Gastrocnemius medialis (tissue), 4 donors: Measurements from ENCODE around the gene BIN2. TPM values are rescaled to one million over a fixed set of nuclear protein-coding genes. Genes with fewer than 3 reads are reported as not detected.
"Not testable (repeated sequence)": the region's sequence is repeated elsewhere in the genome, so short reads cannot be mapped to it uniquely, and the experiment has no call there.

Source experiments
- ATAC-seq, 2 donors: fragments of 150-250 bp; one replicate each; pipeline ENCODE4 v1.9.1; 2016
- DNase-seq, 2 donors: peaks; one replicate each; pipeline ENCODE4 v3.0.0-alpha.2; 2019
- H3K27ac ChIP-seq, 4 donors: fragments of 200-600 bp; sonication (generic); 1 replicate in 1 of 4; 2 replicates in 3 of 4; pipeline ENCODE4 v1.5.1; 2016 to 2018; ENCODE audit warnings: mild to moderate bottlenecking in 2 of 4, moderate library complexity in 1 of 4
- H3K27me3 ChIP-seq, 3 donors: fragments of 200-600 bp; sonication (generic) in 2 of 3; 1 replicate in 1 of 3; 2 replicates in 2 of 3; pipeline versions ENCODE4 v1.5.1 to v1.6.0; 2016 to 2019; ENCODE audit warnings: mild to moderate bottlenecking in 1 of 3, moderate library complexity in 1 of 3
- H3K36me3 ChIP-seq, 2 donors: fragments of 200-600 bp; sonication (generic) in 1 of 2; one replicate each; pipeline ENCODE4 v1.5.1; 2017 to 2018
- H3K4me1 ChIP-seq, 2 donors: fragments of 200-600 bp; sonication (generic) in 1 of 2; one replicate each; pipeline ENCODE4 v1.5.1; 2016 to 2017; ENCODE audit warnings: mild to moderate bottlenecking in 2 of 2
- H3K4me3 ChIP-seq, 4 donors: fragments of 200-600 bp; sonication (generic) in 3 of 4; 1 replicate in 1 of 4; 2 replicates in 3 of 4; pipeline ENCODE4 v1.5.1; 2016 to 2019; ENCODE audit warnings: mild to moderate bottlenecking in 2 of 4
- H3K9me3 ChIP-seq, 3 donors: fragments of 200-600 bp; sonication (generic) in 2 of 3; 1 replicate in 1 of 3; 2 replicates in 2 of 3; pipeline ENCODE4 v1.5.1; 2016 to 2019
- CTCF ChIP-seq, 5 experiments: fragments of 450-650 bp in 3 of 5; fragments of 200-600 bp in 2 of 5; sonication (generic) in 2 of 5; IDR thresholded peaks in 4 of 5; conservative IDR thresholded peaks in 1 of 5; 1 replicate in 4 of 5; 2 replicates in 1 of 5; pipeline ENCODE4 v1.5.1; 2016 to 2019; ENCODE audit warnings: antibody characterized with exemption in 5 of 5, mild to moderate bottlenecking in 3 of 5, moderate library complexity in 3 of 5
- POLR2A ChIP-seq, 2 donors: fragments of 450-650 bp; IDR thresholded peaks; one replicate each; pipeline ENCODE4 v1.6.1; 2017; ENCODE audit warnings: antibody characterized with exemption in 2 of 2, mild to moderate bottlenecking in 2 of 2, moderate library complexity in 2 of 2
- in situ Hi-C, 4 donors: fragments of 200-750 bp; cut with MboI; loops; one replicate each; pipeline versions ENCODE4 v1.15.0 to v1.8.0; 2017; ENCODE audit warnings: low sequenced_read_pairs in 4 of 4
- intact Hi-C: fragments of 100-400 bp; cut with DNase I; formaldehyde crosslinking; loops from one replicate; pipeline ENCODE4 v1.15.1; 2023; ENCODE audit warnings: low total_unique reads
- total RNA-seq, 4 donors: library from RNA; depleted of rRNA; stranded (reverse); fragments of >200 nt; gene quantifications; one replicate each; pipeline versions ENCODE4 v1.1.0 to v1.2.3, GENCODE V29; 2016

Gene BIN2
- total RNA-seq, 4 donors from 2014 or later, result 0.87 to 1.3 (median 1.2) TPM

- no peak for TF ChIP-seq CTCF (IDR thresholded peaks at IDR 0.05 in 4 of 5, conservative IDR thresholded peaks at IDR 0.05 in 1 of 5)
- no peak for TF ChIP-seq POLR2A (IDR thresholded peaks at IDR 0.05)
- Histone ChIP-seq H3K27ac (no peak overlapping the region), H3K36me3 (no peaks in the 10 kb centered on the region), H3K4me3 (no peak overlapping the region), H3K27me3 (no peaks in the 10 kb centered on the region), H3K9me3 (no peaks in the 10 kb centered on the region), H3K4me1 (no peaks in the 10 kb centered on the region)
- in situ Hi-C loops, result no loop called here
- intact Hi-C loops, result no loop called here
- DNase-seq, result no peak
- ATAC-seq, result no peak
Observed at GRCh38 chr12:51318846-51319599, 5.0 kb downstream of the BIN2 start.

GRCh38 chr12:51318057-51318806, 5.7 kb downstream of the BIN2 start:
- DNase-seq, in situ Hi-C loops, H3K9me3 ChIP-seq, H3K4me3 ChIP-seq, H3K27me3 ChIP-seq, intact Hi-C loops, H3K36me3 ChIP-seq, H3K4me1 ChIP-seq, ATAC-seq, H3K27ac ChIP-seq: not testable (repeated sequence)

GRCh38 chr12:51311389-51311788, 12.6 kb downstream of the BIN2 start:
- DNase-seq (no peak), ATAC-seq (no peak)
- TF ChIP-seq CTCF (IDR thresholded peaks at IDR 0.05 in 4 of 5, conservative IDR thresholded peaks at IDR 0.05 in 1 of 5) (no peak), POLR2A (IDR thresholded peaks at IDR 0.05) (no peak)
- intact Hi-C loops, result no loop called here
- Histone ChIP-seq H3K4me3 (no peak overlapping the region), H3K36me3 (no peaks in the 10 kb centered on the region), H3K9me3 (no peaks in the 10 kb centered on the region), H3K27me3 (no peaks in the 10 kb centered on the region), H3K27ac (no peak overlapping the region), H3K4me1 (no peaks in the 10 kb centered on the region)
- in situ Hi-C loops, result no loop called here

GRCh38 chr12:51307655-51308593, 16.1 kb downstream of the BIN2 start:
- Histone ChIP-seq H3K36me3 (no peaks in the 10 kb centered on the region), H3K4me1 (no peaks in the 10 kb centered on the region), H3K27me3 (no peaks in the 10 kb centered on the region), H3K9me3 (no peaks in the 10 kb centered on the region), H3K4me3 (no peak overlapping the region), H3K27ac (no peak overlapping the region)
- in situ Hi-C loops (no loop called here), intact Hi-C loops (no loop called here)
- TF ChIP-seq POLR2A (IDR thresholded peaks at IDR 0.05), result no peak
- TF ChIP-seq CTCF (IDR thresholded peaks at IDR 0.05 in 4 of 5, conservative IDR thresholded peaks at IDR 0.05 in 1 of 5), result no peak
- ATAC-seq, result no peak
- DNase-seq, result no peak
